Stimulated activated effector memory CD8-positive, alpha-beta T cell treated with anti-CD3 and anti-CD28 coated beads, Interleukin-12 subunit alpha, Interleukin-12 subunit beta, amount 100 ng/mL, for 72 hours (primary cell): ENCODE results near the gene MYEF2.

Experiments used
- ATAC-seq: fragments of 150-1000 bp; cut with Tn5 transposase; 2 replicates; pipeline ENCODE4 v1.10.0; 2021
- DNase-seq, 2 donors: peaks; one replicate each; pipeline ENCODE4 v3.0.0; 2021 to 2022; ENCODE audit warnings: low spot score in 2 of 2
- H3K27ac Mint-ChIP-seq: one replicate; pipeline ENCODE4 v1.8.0; 2022; ENCODE audit warnings: mild to moderate bottlenecking, mixed read lengths
- H3K36me3 Mint-ChIP-seq: one replicate; pipeline ENCODE4 v1.8.0; 2022; ENCODE audit warnings: mild to moderate bottlenecking, mixed read lengths
- H3K4me1 Mint-ChIP-seq: one replicate; pipeline ENCODE4 v1.8.0; 2022; ENCODE audit warnings: mixed read lengths
- H3K4me3 Mint-ChIP-seq: one replicate; pipeline ENCODE4 v1.8.0; 2022; ENCODE audit warnings: mild to moderate bottlenecking, mixed read lengths
- H3K9me3 Mint-ChIP-seq: one replicate; pipeline ENCODE4 v1.8.0; 2022; ENCODE audit warnings: mixed read lengths

MYEF2 gene

DNA sequence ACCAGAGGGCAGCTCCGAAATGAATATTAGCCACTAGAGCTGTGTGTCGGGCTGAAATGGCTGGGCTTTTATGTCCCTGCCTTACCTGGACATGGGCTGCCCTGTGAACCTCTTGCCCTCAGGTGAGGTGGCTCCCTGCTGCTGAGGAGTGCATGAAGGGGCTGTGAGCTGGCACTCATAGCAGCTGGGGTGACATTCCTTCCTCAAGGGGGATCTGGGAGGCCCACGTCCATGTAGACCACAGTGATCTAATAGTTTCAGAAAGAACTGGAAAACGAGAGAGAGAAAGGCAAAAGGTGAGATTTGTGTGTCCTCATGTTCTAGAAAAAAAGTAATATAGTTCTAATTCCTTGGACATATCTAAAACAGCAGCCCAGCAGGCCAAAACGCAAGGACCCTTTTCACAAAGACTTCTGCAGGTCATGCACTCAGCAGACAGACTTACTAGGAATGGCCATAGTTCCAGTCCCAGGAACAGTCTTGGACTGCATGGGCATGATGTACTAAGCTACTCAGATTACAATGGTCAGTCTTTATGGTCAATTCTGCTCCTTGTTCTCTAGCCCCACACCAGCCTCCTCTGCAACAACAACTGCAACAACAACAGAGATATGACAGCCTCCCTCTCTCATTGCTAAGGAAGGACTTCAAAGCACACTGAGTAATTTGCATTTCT, 68.1 kb downstream of the MYEF2 start:
- Mint-ChIP-seq H3K4me1 (no peaks in the 10 kb centered on the region), H3K36me3 (no peaks in the 10 kb centered on the region)

DNA sequence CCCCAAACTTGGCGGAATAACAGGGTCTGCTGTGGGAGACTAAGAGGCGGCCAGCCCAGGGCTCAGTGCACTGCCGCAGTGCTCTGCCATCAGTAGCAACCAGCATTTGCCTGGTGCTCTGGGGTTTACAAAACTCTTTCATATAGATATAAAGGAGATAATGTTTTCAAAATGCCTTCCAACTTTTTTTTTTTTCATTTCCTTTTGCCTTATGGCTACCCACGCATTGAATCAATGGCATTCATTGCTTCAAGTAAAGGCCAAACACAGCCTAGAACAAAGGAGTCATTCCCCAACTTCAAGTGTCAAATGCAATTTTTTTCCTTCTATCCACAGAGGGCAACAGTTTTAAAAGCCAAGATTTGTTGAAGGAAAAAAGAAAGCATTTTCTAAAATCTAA, 68.9 kb downstream of the MYEF2 start:
- Mint-ChIP-seq H3K4me1 (no peaks in the 10 kb centered on the region), H3K36me3 (no peaks in the 10 kb centered on the region), H3K27ac (no peak overlapping the region), H3K9me3 (no peaks in the 10 kb centered on the region), H3K4me3 (no peak overlapping the region)
- no peak for DNase-seq
- no peak for ATAC-seq

More for the DNA sequence above, 68.1 kb downstream of the MYEF2 start:
- ATAC-seq (no peak), DNase-seq (no peak)
- H3K27ac Mint-ChIP-seq, result no peak overlapping the region
- H3K4me3 Mint-ChIP-seq, result no peak overlapping the region
- no peaks in the 10 kb centered on the region for H3K9me3 Mint-ChIP-seq

DNA sequence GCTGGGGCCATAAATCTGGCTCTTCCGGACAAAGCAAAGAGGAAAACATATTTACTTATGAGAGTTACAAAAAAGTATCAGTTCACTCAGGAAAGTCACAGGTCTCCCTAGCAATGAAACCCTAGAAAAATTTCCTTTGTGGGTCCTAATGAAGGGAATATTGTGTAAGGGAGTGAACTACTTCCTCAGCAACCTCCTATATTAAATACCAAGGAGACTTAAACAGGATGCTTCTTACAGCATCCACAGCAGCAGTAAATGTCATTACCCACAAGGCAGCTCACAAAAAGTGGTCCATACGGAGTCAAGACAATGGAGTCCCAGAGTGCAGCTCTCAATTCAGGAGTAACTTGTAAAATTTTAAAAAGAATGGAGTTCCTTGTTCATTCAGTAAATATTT, 72.2 kb downstream of the MYEF2 start:
- Mint-ChIP-seq H3K27ac (no peak overlapping the region), H3K9me3 (no peaks in the 10 kb centered on the region), H3K4me1 (no peaks in the 10 kb centered on the region), H3K4me3 (no peak overlapping the region), H3K36me3 (no peaks in the 10 kb centered on the region)
- ATAC-seq, result no peak
- no peak for DNase-seq

DNA sequence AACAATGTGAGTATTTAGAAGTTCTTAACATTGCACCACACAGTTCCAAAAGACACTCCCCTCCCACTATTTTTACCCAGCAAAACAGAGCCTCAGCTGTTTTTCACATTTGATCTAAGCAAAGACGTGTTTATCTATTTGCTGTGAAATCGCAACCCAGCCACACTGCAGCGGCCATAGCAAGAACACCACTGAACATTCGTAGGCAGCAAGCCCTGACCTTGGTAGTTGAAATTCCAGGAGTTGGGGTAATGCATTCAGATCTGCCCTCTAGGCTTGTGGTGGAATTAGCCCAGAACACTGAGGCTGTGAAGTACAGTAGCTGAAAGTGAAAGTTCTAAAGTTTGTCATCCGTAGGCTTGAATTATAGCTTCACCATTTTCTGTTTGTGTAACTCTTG, 74.4 kb downstream of the MYEF2 start:
- no peaks in the 10 kb centered on the region for H3K9me3 Mint-ChIP-seq
- DNase-seq, result no peak
- no peaks in the 10 kb centered on the region for H3K36me3 Mint-ChIP-seq
- no peak for ATAC-seq
- no peak overlapping the region for H3K27ac Mint-ChIP-seq
- H3K4me1 Mint-ChIP-seq, result no peaks in the 10 kb centered on the region
- no peak overlapping the region for H3K4me3 Mint-ChIP-seq

DNA sequence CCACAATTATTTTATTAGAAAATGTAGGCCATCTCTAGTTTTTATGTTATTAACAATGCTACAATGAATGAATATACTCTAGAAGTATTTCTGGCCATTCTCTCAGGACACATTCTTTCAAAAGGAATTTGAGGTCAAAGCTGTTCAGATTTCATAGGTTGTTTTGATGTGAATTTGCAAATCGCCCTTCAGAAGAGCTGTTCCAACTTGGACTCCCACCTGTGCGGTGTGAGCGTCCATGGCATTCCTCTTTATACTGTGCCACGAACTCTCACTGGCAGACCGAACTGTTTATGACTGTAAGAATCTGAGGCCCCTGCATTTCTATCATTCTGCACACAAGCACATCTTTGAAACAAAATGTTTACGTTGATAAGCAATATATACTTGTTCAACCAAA, 75.9 kb downstream of the MYEF2 start:
- H3K4me1 Mint-ChIP-seq, result no peaks in the 10 kb centered on the region
- no peak for DNase-seq
- H3K9me3 Mint-ChIP-seq, result no peaks in the 10 kb centered on the region
- no peak for ATAC-seq
- H3K36me3 Mint-ChIP-seq, result no peaks in the 10 kb centered on the region
- H3K4me3 Mint-ChIP-seq, result no peak overlapping the region
- H3K27ac Mint-ChIP-seq, result no peak overlapping the region

DNA sequence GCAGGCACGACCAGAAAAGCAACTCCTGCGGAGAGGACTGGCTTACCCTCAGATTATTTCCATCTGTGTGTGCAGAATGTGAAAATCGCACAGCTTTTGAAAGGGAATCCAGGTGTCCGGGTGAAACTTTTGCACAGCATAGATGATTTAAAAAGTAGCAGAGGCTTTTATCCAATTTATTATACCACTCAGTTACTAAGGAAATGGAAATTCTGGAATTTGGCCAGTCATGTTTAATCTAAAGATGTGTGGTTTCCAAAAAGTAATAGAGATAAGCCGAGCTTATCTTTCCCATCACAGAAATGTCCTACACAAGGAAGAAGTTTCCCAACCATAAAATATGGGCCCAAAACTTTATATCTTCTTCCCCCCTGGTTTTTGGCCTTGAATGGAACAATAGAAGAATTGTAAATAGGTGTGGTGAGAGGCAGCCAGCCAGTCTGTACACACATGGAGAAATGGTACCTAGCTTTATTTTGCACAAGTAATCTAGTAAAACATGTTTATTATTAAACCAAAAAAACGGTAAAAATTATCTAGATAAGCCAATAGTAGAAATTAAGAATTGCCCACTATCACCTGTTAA, 76.6 kb downstream of the MYEF2 start:
- DNase-seq (no peak), ATAC-seq (no peak)
- Mint-ChIP-seq H3K27ac (no peak overlapping the region), H3K36me3 (no peaks in the 10 kb centered on the region), H3K4me1 (no peaks in the 10 kb centered on the region), H3K9me3 (no peaks in the 10 kb centered on the region), H3K4me3 (no peak overlapping the region)

DNA sequence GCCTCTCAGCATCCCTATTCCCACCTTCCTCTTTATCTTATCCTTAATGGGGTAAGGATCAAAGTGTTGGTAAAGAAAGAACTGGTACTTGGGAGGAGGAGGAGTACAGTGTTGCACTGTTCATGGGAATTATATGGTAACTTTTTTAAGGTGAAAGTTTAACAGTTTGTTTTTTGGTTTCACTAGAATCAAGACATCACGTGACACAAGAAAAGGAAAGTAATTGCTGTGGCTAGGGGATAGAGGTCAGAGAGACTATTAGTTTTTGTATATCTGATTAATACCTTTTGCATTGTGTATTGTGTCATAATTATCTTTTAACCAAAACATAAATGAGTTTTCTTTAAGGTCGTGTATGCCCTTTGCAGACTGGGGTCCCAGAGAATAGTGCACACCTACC, 80.8 kb downstream of the MYEF2 start:
- no peak for ATAC-seq
- no peak overlapping the region for H3K27ac Mint-ChIP-seq
- no peaks in the 10 kb centered on the region for H3K9me3 Mint-ChIP-seq
- no peak overlapping the region for H3K4me3 Mint-ChIP-seq
- DNase-seq, result no peak
- H3K36me3 Mint-ChIP-seq, result no peaks in the 10 kb centered on the region
- H3K4me1 Mint-ChIP-seq, result no peaks in the 10 kb centered on the region

DNA sequence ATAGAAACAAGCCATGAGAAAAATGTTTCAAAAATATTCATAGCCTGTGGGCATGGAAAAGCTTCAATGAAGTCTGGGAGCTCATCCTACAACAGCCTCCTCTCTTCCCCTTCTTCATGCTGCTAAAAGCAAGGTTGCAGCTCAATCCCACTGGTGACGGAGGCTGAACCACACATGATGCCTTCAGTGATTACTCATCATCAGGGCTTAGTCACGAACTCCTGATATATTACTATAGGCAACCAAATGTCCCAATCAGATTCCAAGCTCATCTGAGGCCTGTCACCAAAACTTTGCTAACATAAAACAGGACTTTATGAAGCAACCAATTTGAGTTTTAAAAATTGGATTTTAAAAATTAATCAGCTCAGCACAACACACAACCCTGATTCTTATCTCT, 81.3 kb downstream of the MYEF2 start:
- DNase-seq (no peak), ATAC-seq (no peak)
- H3K36me3 Mint-ChIP-seq, result no peaks in the 10 kb centered on the region
- H3K9me3 Mint-ChIP-seq, result no peaks in the 10 kb centered on the region
- no peaks in the 10 kb centered on the region for H3K4me1 Mint-ChIP-seq
- no peak overlapping the region for H3K4me3 Mint-ChIP-seq
- H3K27ac Mint-ChIP-seq, result no peak overlapping the region

DNA sequence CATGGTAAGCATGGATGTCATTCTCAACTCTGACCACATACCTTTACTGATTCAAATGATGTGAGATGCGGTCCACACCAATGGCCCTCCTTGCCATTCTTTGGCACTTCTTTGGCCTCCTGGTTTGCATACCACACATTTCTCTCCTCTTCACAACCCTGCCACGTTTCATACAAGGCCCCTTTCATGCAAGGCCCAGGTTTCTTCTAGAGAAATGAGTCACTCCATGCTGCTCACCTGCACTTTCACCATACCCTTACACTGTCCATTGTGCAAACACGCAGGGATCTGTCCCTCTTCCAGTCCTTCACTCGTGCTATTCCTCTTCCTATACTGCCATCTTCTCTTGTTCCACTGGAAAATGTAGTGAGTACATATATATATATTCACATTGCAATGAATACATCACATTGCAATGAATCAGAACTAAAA, 81.7 kb downstream of the MYEF2 start:
- no peaks in the 10 kb centered on the region for H3K9me3 Mint-ChIP-seq
- no peak for DNase-seq

DNA sequence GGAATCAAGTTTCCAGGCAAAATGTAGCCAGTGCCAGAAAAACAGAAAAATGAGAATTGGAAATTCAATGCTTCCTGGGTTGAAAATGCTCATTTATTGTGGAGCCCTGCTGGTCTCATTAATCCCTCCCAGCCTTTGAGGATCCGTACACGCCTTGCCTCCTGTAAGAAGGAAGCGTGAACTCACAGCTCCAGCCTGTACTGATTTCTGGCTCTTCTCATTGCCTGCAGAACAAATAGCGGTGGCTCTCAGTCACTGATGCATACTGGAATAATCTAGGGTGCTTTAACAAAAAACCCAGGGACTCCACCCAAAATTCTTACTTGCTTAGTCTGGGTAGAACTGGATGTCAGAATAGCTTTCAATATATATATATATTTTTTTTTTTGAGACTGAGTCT, 86.6 kb downstream of the MYEF2 start:
- H3K4me3 Mint-ChIP-seq, result no peak overlapping the region
- H3K36me3 Mint-ChIP-seq, result no peaks in the 10 kb centered on the region
- DNase-seq (no peak), ATAC-seq (no peak)
- no peaks in the 10 kb centered on the region for H3K4me1 Mint-ChIP-seq
- no peak overlapping the region for H3K27ac Mint-ChIP-seq
- no peaks in the 10 kb centered on the region for H3K9me3 Mint-ChIP-seq

More for the DNA sequence above, 81.7 kb downstream of the MYEF2 start:
- H3K4me1 Mint-ChIP-seq, result no peaks in the 10 kb centered on the region
- H3K27ac Mint-ChIP-seq, result no peak overlapping the region
- no peaks in the 10 kb centered on the region for H3K36me3 Mint-ChIP-seq
- no peak overlapping the region for H3K4me3 Mint-ChIP-seq
- peak; percentile 26 for ATAC-seq

DNA sequence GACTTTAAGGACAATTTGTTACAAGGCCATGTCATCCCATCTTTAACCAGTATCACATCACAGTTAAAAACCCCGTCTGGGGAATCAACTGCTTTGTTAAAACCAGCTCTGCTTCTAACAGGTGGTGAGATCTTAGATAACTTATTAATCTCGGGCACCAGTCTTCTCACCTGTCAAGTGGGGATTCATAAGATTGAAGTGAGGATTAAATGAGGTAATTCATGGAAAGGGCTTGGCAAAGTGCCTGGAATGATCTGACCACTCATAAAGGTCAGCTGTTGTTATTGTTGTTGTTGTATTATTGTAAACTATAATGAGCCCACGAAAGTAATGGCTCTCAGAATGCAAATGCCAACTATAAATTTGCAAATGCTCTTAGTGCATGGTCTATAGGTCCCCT, 87.4 kb downstream of the MYEF2 start:
- no peak overlapping the region for H3K4me3 Mint-ChIP-seq
- no peaks in the 10 kb centered on the region for H3K36me3 Mint-ChIP-seq
- no peaks in the 10 kb centered on the region for H3K4me1 Mint-ChIP-seq
- no peak for DNase-seq
- no peak overlapping the region for H3K27ac Mint-ChIP-seq
- no peak for ATAC-seq
- no peaks in the 10 kb centered on the region for H3K9me3 Mint-ChIP-seq

DNA sequence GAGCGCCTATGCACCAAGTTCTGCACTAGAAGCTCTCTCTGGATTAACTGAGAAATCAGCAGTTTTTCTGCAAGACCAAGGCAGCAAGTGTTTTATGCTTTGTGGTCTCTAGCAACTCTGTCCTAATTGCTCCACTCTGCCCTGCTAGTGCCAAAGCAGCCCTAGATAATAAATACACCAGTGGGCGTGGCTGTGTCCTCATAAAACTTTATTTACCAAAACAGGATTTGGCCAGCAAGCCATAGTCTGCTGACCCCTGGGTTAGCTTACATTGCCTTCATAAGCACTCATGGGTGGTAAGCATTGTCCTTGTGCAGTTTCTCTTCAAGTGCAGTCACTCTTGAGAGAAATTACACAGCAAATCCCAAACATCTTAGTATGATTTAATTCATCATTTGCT, 88.0 kb downstream of the MYEF2 start:
- H3K27ac Mint-ChIP-seq, result no peak overlapping the region
- H3K36me3 Mint-ChIP-seq, result no peaks in the 10 kb centered on the region
- H3K9me3 Mint-ChIP-seq, result no peaks in the 10 kb centered on the region
- DNase-seq, result no peak
- H3K4me3 Mint-ChIP-seq, result no peak overlapping the region
- H3K4me1 Mint-ChIP-seq, result no peaks in the 10 kb centered on the region
- no peak for ATAC-seq

DNA sequence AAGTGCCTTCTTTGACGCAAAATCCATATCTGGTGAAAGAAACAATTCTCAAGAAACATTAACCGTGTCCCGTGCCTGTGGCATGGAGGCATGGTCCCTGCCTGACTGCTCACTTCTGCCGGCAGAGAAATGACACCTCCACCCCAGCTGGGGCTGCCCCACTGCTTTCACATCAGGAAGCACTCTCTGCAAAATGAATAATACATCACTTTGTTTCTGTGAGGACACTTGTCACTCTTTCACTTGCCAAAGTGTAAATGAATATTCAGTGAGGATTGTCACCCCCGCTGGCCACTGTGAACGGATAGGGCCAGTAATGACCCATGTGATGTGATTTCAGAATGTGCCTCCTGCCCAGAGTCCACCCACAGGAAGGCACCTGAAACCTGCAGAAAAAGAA, 88.4 kb downstream of the MYEF2 start:
- H3K9me3 Mint-ChIP-seq, result no peaks in the 10 kb centered on the region
- ATAC-seq (no peak), DNase-seq (no peak)
- no peak overlapping the region for H3K4me3 Mint-ChIP-seq
- no peak overlapping the region for H3K27ac Mint-ChIP-seq
- H3K36me3 Mint-ChIP-seq, result no peaks in the 10 kb centered on the region
- no peaks in the 10 kb centered on the region for H3K4me1 Mint-ChIP-seq

DNA sequence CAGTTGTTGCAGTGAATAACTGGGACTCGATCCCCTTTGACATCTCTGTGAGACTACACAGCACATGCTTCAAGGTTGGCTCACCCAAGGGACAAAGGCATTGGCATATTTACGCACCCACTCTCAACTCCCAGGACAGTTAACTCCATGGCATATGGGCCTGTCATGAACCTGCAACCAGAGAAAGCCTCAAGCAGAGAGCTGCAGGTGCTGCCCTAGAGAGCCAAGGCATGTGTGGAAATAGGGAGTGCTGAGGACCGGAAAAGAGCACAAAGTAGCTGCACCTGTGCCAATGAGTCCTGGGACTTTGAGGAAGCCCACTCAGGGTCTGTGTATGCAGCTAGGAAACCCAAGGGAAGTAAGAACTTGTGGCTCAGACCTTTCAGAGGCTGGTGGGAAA, 90.3 kb downstream of the MYEF2 start:
- Mint-ChIP-seq H3K36me3 (no peaks in the 10 kb centered on the region), H3K9me3 (no peaks in the 10 kb centered on the region), H3K27ac (no peak overlapping the region), H3K4me3 (no peak overlapping the region), H3K4me1 (no peaks in the 10 kb centered on the region)
- DNase-seq, result no peak
- no peak for ATAC-seq

DNA sequence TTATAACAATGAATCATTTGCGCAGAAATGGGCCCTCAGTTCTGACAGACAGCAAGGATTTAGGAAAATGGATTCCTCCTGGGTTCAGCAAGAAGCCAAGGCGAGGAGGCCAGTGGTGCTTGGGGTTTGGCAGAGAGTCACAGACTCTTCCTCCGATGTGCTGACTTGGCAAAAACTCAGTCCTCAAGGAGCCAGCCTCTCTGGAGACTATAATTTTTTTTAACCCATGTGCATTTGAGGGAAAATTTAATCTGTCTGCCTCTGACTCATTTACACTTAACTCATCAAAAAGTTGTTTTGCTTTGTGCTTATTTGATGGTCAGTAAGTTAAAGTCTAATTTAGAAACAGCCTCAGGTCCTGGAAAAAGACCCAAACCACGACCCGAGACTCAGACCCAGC, 91.5 kb downstream of the MYEF2 start:
- Mint-ChIP-seq H3K27ac (no peak overlapping the region), H3K4me1 (no peaks in the 10 kb centered on the region), H3K36me3 (no peaks in the 10 kb centered on the region), H3K9me3 (no peaks in the 10 kb centered on the region), H3K4me3 (no peak overlapping the region)
- ATAC-seq (no peak), DNase-seq (no peak)

DNA sequence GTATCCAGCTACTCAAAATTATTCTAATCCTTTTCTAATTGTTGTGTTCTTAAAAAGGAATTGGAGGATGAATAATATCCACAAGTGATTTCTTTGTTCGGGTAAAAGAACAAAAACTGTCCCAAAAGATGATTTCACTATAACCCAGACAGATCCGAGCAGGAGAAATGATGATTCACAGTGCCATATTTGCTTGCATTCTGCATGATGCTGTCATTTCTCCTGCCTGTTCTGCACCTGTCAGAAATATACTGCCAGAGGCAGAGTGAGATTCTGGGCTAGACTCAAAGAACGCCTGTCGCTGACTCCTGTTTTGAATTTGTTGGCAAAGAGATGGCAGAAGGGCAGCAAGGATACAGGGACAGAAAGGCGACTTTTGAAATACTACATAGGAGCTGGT, 92.0 kb downstream of the MYEF2 start:
- no peak for DNase-seq
- ATAC-seq, result no peak
- no peaks in the 10 kb centered on the region for H3K36me3 Mint-ChIP-seq
- no peaks in the 10 kb centered on the region for H3K4me1 Mint-ChIP-seq
- H3K27ac Mint-ChIP-seq, result no peak overlapping the region
- no peak overlapping the region for H3K4me3 Mint-ChIP-seq
- H3K9me3 Mint-ChIP-seq, result no peaks in the 10 kb centered on the region

DNA sequence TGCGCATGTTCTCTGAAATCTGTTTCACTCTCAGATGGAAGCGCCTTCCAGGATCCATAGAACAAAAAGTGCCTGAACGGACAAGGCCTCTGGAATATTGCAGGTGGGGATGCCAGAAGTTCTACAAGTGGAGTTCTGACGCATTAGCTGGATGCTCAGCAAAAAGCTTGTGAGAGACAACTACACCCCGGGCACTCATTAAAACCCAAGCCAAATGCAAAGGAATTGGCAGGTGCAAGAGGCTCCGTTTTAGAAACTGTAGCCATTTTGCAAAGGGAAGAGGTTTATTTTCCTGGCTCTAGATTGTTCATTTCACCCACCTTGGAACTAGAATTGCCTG, 92.5 kb downstream of the MYEF2 start:
- H3K4me3 Mint-ChIP-seq, result no peak overlapping the region
- ATAC-seq (no peak), DNase-seq (no peak)
- H3K9me3 Mint-ChIP-seq, result no peaks in the 10 kb centered on the region
- H3K27ac Mint-ChIP-seq, result no peak overlapping the region
- H3K4me1 Mint-ChIP-seq, result no peaks in the 10 kb centered on the region
- no peaks in the 10 kb centered on the region for H3K36me3 Mint-ChIP-seq
